Measurements from ENCODE around the gene MATR3.

- TF ChIP-seq CTCF (IDR thresholded peaks at IDR 0.05; ENCODE audit: poor library complexity, severe bottlenecking) (no peak), POLR2AphosphoS5 (IDR thresholded peaks at IDR 0.05) (no peak), SMC3 (conservative IDR thresholded peaks at IDR 0.05; ENCODE audit: poor library complexity) (no peak), REST (IDR thresholded peaks at IDR 0.05; ENCODE audit: borderline replicate concordance) (no peak)
These were observed 10.0 kb upstream of the MATR3 start for GRCh38 chr5:139283252-139284166.
